ENCODE results near the gene KLHL26.

The KLHL26 gene

GRCh38 chr19:18613589-18614234 is 23.1 kb upstream of the KLHL26 start:
- no peak for DNase-seq (ENCODE audit: low read depth in 1 of 2, low spot score in 1 of 2)

- no peak for DNase-seq (ENCODE audit: low read depth in 1 of 2, low spot score in 1 of 2)
Measured at GRCh38 chr19:18616023-18616422, 20.8 kb upstream of the KLHL26 start.

DNA sequence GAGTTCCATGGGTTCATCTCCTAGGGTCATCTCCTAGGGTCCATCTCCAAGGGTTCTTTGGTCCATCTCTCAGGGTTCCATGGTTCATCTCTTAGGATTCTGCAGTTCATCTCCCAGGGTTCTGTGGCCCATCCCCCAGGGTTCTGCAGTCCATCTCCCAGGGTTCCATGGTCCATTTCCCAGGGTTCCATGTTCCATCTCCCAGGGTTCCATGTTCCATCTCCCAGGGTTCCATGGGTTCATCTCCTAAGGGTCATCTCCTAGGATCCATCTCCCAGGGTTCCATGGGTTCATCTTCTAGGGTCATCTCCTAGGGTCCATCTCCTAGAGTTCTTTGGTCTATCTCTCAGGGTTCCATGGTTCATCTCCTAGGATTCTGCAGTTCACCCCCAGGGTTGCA is 19.3 kb upstream of the KLHL26 start:
- no peak for DNase-seq (ENCODE audit: low read depth in 1 of 2, low spot score in 1 of 2)

GRCh38 chr19:18618236-18618635 is 18.6 kb upstream of the KLHL26 start:
- no peak for DNase-seq (ENCODE audit: low read depth in 1 of 2, low spot score in 1 of 2)

GRCh38 chr19:18620311-18620710 is 16.5 kb upstream of the KLHL26 start:
- DNase-seq (ENCODE audit: low read depth in 1 of 2, low spot score in 1 of 2): no peak

DNA sequence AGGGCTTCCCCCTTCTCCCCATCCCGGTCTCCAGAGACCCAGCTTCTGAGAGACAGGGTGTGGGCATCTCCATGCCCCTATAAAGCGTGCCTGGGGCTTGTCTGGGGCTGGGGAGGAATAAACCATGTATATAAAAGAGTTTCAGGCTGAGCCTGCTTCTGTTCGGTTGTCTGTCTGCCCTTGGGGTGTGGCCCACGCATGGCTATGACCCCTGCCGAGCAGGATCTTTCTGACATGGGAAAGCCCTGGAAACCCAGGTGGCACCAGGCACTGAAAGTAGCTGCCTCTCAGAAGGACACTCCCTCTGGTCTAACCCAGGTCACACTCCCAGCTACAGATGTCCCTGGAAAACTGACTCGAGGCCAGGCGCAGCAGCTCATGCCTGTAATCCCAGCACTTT is 15.9 kb upstream of the KLHL26 start:
- no peak for DNase-seq (ENCODE audit: low read depth in 1 of 2, low spot score in 1 of 2)

GRCh38 chr19:18626906-18627305 is 9.9 kb upstream of the KLHL26 start:
- no peak for DNase-seq (ENCODE audit: low read depth in 1 of 2, low spot score in 1 of 2)

DNA sequence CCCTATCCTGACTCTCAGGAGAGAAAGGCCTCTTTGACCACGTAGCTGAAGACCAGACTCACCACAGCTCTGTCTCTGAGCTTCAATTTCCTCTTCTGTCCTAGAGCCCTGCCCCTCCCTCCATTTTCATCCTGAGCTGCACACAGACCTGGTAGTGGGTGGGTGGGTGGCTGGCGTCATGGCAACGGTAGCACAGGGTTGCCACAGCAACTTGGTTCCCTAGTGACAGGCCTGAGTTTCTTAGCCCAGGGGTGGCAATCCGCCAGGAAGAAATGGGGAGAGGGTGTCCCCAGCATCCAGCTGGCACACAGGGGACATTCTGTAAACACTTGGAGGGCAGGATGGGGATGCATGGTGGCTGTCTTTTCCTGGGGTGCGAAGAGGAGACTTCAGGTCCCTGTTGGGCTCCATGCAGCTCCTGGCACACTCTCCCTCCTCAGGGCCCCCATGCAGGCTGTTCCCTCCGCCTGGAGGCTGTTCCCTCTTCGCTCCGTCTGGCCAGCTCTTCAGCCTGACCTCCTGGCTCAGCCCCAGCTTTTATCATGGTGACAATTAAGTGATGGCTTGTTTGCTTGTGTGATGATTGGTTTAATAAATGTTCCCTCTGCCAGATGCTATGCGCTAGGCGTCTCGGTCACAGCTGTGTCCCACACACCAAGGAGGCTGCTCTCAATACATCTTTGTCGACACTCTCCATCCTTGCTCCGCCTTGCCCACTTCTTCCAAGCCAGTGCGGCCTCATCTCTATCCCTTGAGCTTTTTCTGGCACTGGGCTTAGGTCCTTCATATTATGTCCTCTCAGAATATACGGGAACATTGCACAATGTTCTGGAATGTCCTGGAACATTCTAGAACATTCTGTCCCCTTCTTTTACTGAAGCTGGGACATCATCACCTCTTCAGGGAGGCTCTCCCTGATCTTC is 7.4 kb upstream of the KLHL26 start:
- DNase-seq (ENCODE audit: low read depth in 1 of 2, low spot score in 1 of 2): no peak

DNA sequence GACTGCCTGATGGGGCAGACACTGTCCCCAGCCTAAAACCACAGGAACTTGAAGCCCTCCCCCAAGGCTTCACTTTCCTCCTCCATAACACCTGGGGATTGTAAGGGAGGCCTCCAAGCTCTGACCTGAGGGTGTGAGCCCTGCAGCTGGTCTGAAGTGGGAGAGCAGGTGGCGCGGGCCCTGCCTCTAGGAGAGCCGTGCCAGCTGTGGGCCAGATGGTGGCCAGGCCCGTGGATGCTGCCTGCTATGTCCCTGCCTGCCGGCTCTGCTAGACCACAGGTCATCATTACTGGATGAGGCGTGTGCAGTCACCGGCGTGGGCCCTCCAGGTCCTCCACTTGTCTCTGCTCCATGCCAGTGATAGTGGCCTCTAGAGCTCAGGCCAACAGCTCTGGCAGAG is 3.5 kb upstream of the KLHL26 start:
- no peak for DNase-seq (ENCODE audit: low read depth in 1 of 2, low spot score in 1 of 2)

GRCh38 chr19:18634612-18635297 is 2.1 kb upstream of the KLHL26 start:
- no peak for DNase-seq (ENCODE audit: low read depth in 1 of 2, low spot score in 1 of 2)

- no peak for DNase-seq (ENCODE audit: low read depth in 1 of 2, low spot score in 1 of 2)
Measured at GRCh38 chr19:18635831-18636182, 1.0 kb upstream of the KLHL26 start.

GRCh38 chr19:18636183-18636968 is 452 bp upstream of the KLHL26 start:
- DNase-seq (ENCODE audit: low read depth in 1 of 2, low spot score in 1 of 2): peak; percentile 98 to 99

GRCh38 chr19:18637673-18638630 is 1.1 kb downstream of the KLHL26 start:
- DNase-seq (ENCODE audit: low read depth in 1 of 2, low spot score in 1 of 2): no peak

- no peak for DNase-seq (ENCODE audit: low read depth in 1 of 2, low spot score in 1 of 2)
Measured at GRCh38 chr19:18639706-18640243, 2.9 kb downstream of the KLHL26 start.

DNA sequence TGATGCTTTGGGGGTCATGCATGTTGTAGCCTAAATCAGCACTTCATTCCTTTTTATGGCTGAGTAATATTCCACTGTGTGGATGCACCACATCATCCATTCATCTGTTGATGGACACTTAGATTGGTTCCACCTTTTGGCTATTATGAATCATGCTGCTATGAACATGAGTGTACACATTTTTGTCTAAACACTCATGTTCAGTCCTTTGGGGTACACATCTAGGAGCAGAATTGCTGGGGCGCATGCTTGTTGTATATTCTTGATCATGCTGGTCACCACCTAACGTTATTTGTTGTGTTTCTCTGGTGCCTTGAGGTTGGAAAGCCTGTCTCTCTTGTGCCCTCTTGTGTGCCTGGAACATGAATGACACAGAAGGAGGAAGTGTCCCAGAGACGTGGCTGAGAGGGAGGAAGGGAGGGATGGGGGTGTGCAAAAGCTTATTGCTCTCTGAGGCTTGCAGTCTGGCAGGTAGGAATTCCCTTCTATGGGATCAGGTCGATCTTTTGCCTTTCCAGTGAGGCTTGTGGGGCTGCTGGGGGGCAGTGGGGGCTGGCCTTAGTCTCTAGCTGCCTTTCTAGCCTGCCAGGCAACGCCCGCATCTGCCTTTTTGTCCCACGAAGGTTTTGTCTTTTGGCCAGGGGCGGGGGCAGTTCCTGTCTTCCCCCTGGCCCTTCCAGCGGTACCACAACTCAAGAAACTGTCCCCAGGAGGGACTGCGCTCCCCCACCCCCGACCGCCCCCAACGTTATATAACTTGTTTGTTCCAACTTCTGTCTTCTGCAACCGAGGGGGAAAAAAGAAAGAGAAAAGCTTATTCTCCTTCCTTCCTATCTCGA is 7.6 kb downstream of the KLHL26 start:
- DNase-seq (ENCODE audit: low read depth in 1 of 2, low spot score in 1 of 2): no peak

DNA sequence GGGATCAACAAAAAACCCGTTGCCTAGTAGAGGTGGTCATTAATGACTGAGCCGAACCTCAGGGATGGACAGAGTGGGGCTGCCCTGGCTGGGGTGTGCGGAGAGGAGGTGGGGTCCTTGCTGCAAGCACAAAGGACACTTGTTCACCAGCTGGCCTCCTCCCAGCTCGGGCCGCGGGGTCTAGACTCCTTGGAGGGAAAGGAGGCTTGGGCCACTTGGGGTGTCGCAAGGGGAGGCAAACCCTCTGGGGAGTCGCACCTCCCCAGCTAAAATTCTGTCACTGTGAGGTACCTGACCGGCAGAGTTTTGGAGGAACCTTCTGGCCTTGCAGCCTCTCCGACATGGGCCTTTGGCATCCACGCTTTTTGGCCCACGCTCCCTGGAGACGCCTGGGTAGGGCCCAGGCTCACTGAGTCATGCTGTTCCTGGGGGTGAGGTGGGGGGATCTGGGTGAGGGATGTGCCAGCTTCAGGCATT is 8.2 kb downstream of the KLHL26 start:
- DNase-seq (ENCODE audit: low read depth in 1 of 2, low spot score in 1 of 2): no peak

- DNase-seq (ENCODE audit: low read depth in 1 of 2, low spot score in 1 of 2): no peak
Measured at GRCh38 chr19:18646535-18647370, 9.9 kb downstream of the KLHL26 start.

DNA sequence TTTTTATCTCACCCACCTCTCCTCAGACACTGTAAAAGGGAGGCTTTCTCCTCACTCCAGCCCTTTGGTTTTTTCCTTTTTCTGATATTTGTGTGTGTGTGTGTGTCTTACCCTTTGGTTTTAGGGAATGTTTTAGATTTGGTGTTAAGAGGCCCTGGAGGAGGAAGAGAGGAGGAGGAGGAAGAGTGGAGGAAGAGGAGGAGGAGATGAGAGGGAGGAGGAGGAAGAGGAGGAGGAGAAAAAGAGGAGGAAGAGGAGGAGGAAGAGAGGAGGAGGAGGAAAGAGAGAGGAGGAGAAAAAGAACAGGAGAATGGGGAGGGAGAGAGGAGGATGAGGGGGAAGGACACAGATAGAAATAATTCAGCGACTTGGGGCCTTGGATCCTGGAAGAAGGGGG is 10.5 kb downstream of the KLHL26 start:
- no peak for DNase-seq (ENCODE audit: low read depth in 1 of 2, low spot score in 1 of 2)
